Spleen (tissue), 11 donors: ENCODE measurements around the gene MPP4. TPM values are rescaled to one million over a fixed set of nuclear protein-coding genes. Genes with fewer than 3 reads are reported as not detected.
A peak's percentile ranks its signal among the peaks of the same experiment; 100 is the strongest.

Experiments
- DNase-seq: peaks from one replicate; pipeline ENCODE4 v3.0.0-alpha.2; 2020
- H3K27ac ChIP-seq, 8 donors: fragments of 200-600 bp; sonication (generic) in 7 of 8; 1 replicate in 4 of 8; 2 replicates in 4 of 8; pipeline versions ENCODE4 v1.5.0 to v1.8.0; 2016 to 2021; ENCODE audit warnings: inconsistent platforms in 4 of 8, mild to moderate bottlenecking in 4 of 8, moderate library complexity in 1 of 8
- H3K27me3 ChIP-seq, 7 donors: fragments of 200-600 bp; sonication (generic) in 6 of 7; replicated peaks in 1 of 7; 1 replicate in 4 of 7; 2 replicates in 3 of 7; pipeline versions ENCODE4 v1.5.0 to v1.8.0; 2016 to 2021; ENCODE audit warnings: inconsistent platforms in 3 of 7, mild to moderate bottlenecking in 1 of 7
- H3K36me3 ChIP-seq, 6 donors: fragments of 200-600 bp; sonication (generic) in 5 of 6; 1 replicate in 4 of 6; 2 replicates in 2 of 6; pipeline versions ENCODE4 v1.5.0 to v1.8.0; 2016 to 2021; ENCODE audit warnings: inconsistent platforms in 2 of 6
- H3K4me1 ChIP-seq, 6 donors: fragments of 200-600 bp; sonication (generic) in 5 of 6; 1 replicate in 3 of 6; 2 replicates in 3 of 6; pipeline versions ENCODE4 v1.5.0 to v1.8.0; 2016 to 2021; ENCODE audit warnings: inconsistent platforms in 3 of 6
- H3K4me3 ChIP-seq, 8 donors: fragments of 200-600 bp; sonication (generic) in 7 of 8; 1 replicate in 4 of 8; 2 replicates in 4 of 8; pipeline versions ENCODE4 v1.5.0 to v1.8.0; 2016 to 2021; ENCODE audit warnings: inconsistent platforms in 4 of 8, mild to moderate bottlenecking in 4 of 8, moderate library complexity in 2 of 8
- H3K9me3 ChIP-seq, 8 donors: fragments of 200-600 bp; sonication (generic) in 7 of 8; 1 replicate in 4 of 8; 2 replicates in 4 of 8; pipeline versions ENCODE4 v1.5.0 to v1.8.0; 2016 to 2021; ENCODE audit warnings: inconsistent platforms in 4 of 8
- CTCF ChIP-seq, 11 experiments: fragments of 200-600 bp in 7 of 11; fragments of 450-650 bp in 4 of 11; sonication (generic) in 4 of 11; IDR thresholded peaks in 8 of 11; conservative IDR thresholded peaks in 3 of 11; 1 replicate in 7 of 11; 2 replicates in 4 of 11; pipeline versions ENCODE4 v1.4.0 to v1.8.0; 2016 to 2021; ENCODE audit warnings: antibody characterized with exemption in 11 of 11, inconsistent platforms in 4 of 11, mild to moderate bottlenecking in 1 of 11
- POLR2A ChIP-seq, 3 donors: fragments of 450-650 bp; IDR thresholded peaks; one replicate each; pipeline ENCODE4 v1.5.1; 2017; ENCODE audit warnings: antibody characterized with exemption in 3 of 3, mild to moderate bottlenecking in 1 of 3
- POLR2AphosphoS5 ChIP-seq, 3 donors: sonication (generic); formaldehyde crosslinking; IDR thresholded peaks; one replicate each; pipeline ENCODE4 v1.5.1; 2017; ENCODE audit warnings: antibody characterized with exemption in 3 of 3
- WGBS, 5 donors: extraction: QIAGEN DNeasy Blood & Tissue Kit in 3 of 5; methylation state at CpG; one replicate each; pipeline versions ENCODE4 v1.1.5 to v1.1.7; 2013 to 2018; 5-methylcytosine and 5-hydroxymethylcytosine counted together
- intact Hi-C: fragments of 100-400 bp; cut with DNase I; formaldehyde crosslinking; loops from one replicate; pipeline ENCODE4 v1.15.0; 2023; ENCODE audit warnings: low total_unique reads
- polyA plus RNA-seq, 3 donors: library from polyadenylated mRNA; stranded (reverse); fragments of 200-250 nt; gene quantifications; one replicate each; pipeline ENCODE4 v1.2.1, GENCODE V29; 2013
- total RNA-seq, 7 donors: library from RNA; depleted of rRNA in 3 of 7; stranded (reverse); fragments of >200 nt in 3 of 7; fragmentation: NEBNext Ultra II Directional in 4 of 7; extraction: Animal tissue kit (Norgen Biotek cat#: 25700) in 4 of 7; gene quantifications; one replicate each; pipeline versions ENCODE4 v1.1.0 to v1.2.1, GENCODE V29; 2016 to 2021
- donor health status: healthy with polysubstance abuse.
- donor health status: DM: no; HTN: no; CAD: no; lungs with moderate emphysema.
- donor health status: DM: no; HTN: no; CAD: no.
- donor health status: Bipolar disorder and iron deficiency.
- donor health status: healthy.
- donor health status: DM: no; HTN: no; CAD: no.
- donor health status: DM: yes; HTN: yes; CAD: no.

Gene MPP4
- total and polyA plus RNA-seq, 10 donors, result 0.13 to 4.3 (median 1.1) TPM

GRCh38 chr2:201643216-201643890, 55.1 kb downstream of the MPP4 start, which contains the start of gene TMEM237:
TSS of gene TMEM237 (minus strand) at chr2:201643503. CDS start at chr2:201643400, 103 bp downstream.
- H3K4me1 ChIP-seq, result peaks cover 0 to 22% (median 16%) of the 10 kb centered on the region in 6 donors
- peak; percentile 88 for DNase-seq
- WGBS, 5 donors, result 0 to 2% (median 1%) methylated on average over 37 to 41 of the region's 41 CpGs
- peak in 1 of 11 experiments; percentile 9 for TF ChIP-seq CTCF (IDR thresholded peaks at IDR 0.05 in 8 of 11, conservative IDR thresholded peaks at IDR 0.05 in 3 of 11)
- TF ChIP-seq POLR2A (IDR thresholded peaks at IDR 0.05), result no peak
- intact Hi-C loops, result no loop called here
- no peaks in the 10 kb centered on the region for H3K36me3 ChIP-seq
- no peaks in the 10 kb centered on the region for H3K9me3 ChIP-seq
- H3K4me3 ChIP-seq, result peak within 1 kb of the TSS; percentile 74 to 90 (median 85)
- peak within 1 kb of the TSS; percentile 76 to 90 (median 88) for H3K27ac ChIP-seq
- H3K27me3 ChIP-seq, result no peaks in the 10 kb centered on the region

GRCh38 chr2:201642579-201643215, 55.7 kb downstream of the MPP4 start:
- H3K4me3 ChIP-seq, result peak overlapping the region; percentile 74 to 90 (median 85)
- H3K36me3 ChIP-seq, result no peaks in the 10 kb centered on the region
- intact Hi-C loops, result no loop called here
- peak; percentile 95 for DNase-seq
- no peaks in the 10 kb centered on the region for H3K27me3 ChIP-seq
- peak overlapping the region; percentile 76 to 90 (median 88) for H3K27ac ChIP-seq
- H3K9me3 ChIP-seq, result no peaks in the 10 kb centered on the region
- 0 to 1% (median 0%) methylated on average over 17 to 56 of the region's 56 CpGs for WGBS, 5 donors
- TF ChIP-seq POLR2AphosphoS5 (IDR thresholded peaks at IDR 0.05), result peak; percentile 93 to 95 (median 94)
- TF ChIP-seq CTCF (IDR thresholded peaks at IDR 0.05 in 8 of 11, conservative IDR thresholded peaks at IDR 0.05 in 3 of 11), result peak in 2 of 11 experiments; percentile 17 to 20
- TF ChIP-seq POLR2A (IDR thresholded peaks at IDR 0.05), result peak in 1 of 3 donors; percentile 60
- H3K4me1 ChIP-seq, result peaks cover 0 to 22% (median 16%) of the 10 kb centered on the region in 6 donors

- WGBS, 5 donors, result 0 to 1% (median 0%) methylated on average over 16 of the region's 16 CpGs
These were observed 56.3 kb downstream of the MPP4 start for GRCh38 chr2:201642086-201642578.

More at GRCh38 chr2:201642086-201642578, 56.3 kb downstream of the MPP4 start:
- Histone ChIP-seq H3K27me3 (no peaks in the 10 kb centered on the region), H3K4me1 (peaks cover 0 to 22% (median 16%) of the 10 kb centered on the region in 6 donors), H3K4me3 (peak overlapping the region; percentile 74 to 90 (median 85)), H3K27ac (peak overlapping the region; percentile 76 to 90 (median 88)), H3K36me3 (no peaks in the 10 kb centered on the region), H3K9me3 (no peaks in the 10 kb centered on the region)
- DNase-seq, result no peak
- TF ChIP-seq POLR2AphosphoS5 (IDR thresholded peaks at IDR 0.05) (no peak), POLR2A (IDR thresholded peaks at IDR 0.05) (no peak), CTCF (IDR thresholded peaks at IDR 0.05 in 8 of 11, conservative IDR thresholded peaks at IDR 0.05 in 3 of 11) (no peak)
- intact Hi-C loops, result no loop called here
